ENCODE measurements around the gene USP17L21.
"Not testable (repeated sequence)": the region's sequence is repeated elsewhere in the genome, so short reads cannot be mapped to it uniquely, and the experiment has no call there.

USP17L21 gene, protein sequence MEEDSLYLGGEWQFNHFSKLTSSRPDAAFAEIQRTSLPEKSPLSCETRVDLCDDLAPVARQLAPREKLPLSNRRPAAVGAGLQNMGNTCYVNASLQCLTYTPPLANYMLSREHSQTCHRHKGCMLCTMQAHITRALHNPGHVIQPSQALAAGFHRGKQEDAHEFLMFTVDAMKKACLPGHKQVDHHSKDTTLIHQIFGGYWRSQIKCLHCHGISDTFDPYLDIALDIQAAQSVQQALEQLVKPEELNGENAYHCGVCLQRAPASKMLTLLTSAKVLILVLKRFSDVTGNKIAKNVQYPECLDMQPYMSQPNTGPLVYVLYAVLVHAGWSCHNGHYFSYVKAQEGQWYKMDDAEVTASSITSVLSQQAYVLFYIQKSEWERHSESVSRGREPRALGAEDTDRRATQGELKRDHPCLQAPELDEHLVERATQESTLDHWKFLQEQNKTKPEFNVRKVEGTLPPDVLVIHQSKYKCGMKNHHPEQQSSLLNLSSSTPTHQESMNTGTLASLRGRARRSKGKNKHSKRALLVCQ

DNA sequence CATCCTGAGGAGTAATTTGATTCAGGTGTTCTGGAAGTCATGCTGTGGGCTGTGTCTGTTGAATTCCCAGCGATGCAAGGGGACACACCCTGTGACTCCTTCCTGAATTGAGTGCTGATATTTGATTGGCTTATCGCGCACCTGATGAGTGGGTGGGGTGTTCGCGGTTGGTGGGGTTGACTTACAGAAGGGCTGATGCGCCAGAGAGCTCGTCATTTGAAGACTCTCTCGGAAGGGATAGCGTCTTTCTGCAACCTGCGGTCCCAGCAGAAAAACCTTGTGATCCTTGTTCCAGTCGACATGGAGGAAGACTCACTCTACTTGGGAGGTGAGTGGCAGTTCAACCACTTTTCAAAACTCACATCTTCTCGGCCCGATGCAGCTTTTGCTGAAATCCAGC is at the start of gene USP17L21:
Gene USP17L21, plus strand, starts transcription at position 301 of the 400 bp plus-strand sequence. Its CDS starts 0 bp downstream, at position 301.
- DNase-seq (ENCODE audit: low read depth, low spot score): not testable (repeated sequence)

DNA sequence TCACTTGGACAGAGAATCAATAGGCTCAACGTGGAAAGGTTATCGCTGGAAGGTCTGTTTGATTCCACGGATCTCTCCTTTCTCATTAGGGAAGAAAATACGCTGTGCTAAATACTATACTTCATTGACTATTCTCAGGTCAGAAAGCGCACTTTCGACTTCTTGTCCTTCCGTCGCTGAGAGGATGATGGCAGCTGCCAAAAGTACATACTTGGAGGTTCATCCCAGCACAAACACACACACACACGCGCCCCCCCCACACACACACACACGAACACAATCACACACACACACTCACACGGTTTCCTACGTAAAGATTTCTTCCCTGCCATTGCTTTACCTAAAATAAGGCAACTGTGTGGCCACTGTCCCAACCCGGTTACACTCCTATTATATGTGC is 48.0 kb upstream of the USP17L21 start:
- not testable (repeated sequence) for DNase-seq (ENCODE audit: low read depth, low spot score)

DNA sequence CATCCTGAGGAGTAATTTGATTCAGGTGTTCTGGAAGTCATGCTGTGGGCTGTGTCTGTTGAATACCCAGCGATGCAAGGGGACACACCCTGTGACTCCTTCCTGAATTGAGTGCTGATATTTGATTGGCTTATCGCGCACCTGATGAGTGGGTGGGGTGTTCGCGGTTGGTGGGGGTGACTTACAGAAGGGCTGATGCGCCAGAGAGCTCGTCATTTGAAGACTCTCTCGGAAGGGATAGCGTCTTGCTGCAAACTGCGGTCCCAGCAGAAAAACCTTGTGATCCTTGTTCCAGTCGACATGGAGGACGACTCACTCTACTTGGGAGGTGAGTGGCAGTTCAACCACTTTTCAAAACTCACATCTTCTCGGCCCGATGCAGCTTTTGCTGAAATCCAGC is 47.6 kb upstream of the USP17L21 start, which contains the start of gene USP17L11:
Gene USP17L11, plus strand, starts transcription at position 301 of the 400 bp plus-strand sequence. Its CDS starts 0 bp downstream, at position 301.
- DNase-seq (ENCODE audit: low read depth, low spot score): not testable (repeated sequence)

DNA sequence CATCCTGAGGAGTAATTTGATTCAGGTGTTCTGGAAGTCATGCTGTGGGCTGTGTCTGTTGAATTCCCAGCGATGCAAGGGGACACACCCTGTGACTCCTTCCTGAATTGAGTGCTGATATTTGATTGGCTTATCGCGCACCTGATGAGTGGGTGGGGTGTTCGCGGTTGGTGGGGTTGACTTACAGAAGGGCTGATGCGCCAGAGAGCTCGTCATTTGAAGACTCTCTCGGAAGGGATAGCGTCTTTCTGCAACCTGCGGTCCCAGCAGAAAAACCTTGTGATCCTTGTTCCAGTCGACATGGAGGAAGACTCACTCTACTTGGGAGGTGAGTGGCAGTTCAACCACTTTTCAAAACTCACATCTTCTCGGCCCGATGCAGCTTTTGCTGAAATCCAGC is 42.8 kb upstream of the USP17L21 start, which contains the start of gene USP17L12:
Gene USP17L12, plus strand, starts transcription at position 301 of the 400 bp plus-strand sequence. Its CDS starts 0 bp downstream, at position 301.
- DNase-seq (ENCODE audit: low read depth, low spot score): not testable (repeated sequence)

DNA sequence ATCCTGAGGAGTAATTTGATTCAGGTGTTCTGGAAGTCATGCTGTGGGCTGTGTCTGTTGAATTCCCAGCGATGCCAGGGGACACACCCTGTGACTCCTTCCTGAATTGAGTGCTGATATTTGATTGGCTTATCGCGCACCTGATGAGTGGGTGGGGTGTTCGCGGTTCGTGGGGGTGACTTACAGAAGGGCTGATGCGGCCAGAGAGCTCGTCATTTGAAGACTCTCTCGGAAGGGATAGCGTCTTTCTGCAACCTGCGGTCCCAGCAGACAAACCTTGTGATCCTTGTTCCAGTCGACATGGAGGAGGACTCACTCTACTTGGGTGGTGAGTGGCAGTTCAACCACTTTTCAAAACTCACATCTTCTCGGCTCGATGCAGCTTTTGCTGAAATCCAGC is 38.1 kb upstream of the USP17L21 start, which contains the start of gene USP17L13:
Gene USP17L13, plus strand, starts transcription at position 301 of the 400 bp plus-strand sequence. Its CDS starts 0 bp downstream, at position 301.
- not testable (repeated sequence) for DNase-seq (ENCODE audit: low read depth, low spot score)

DNA sequence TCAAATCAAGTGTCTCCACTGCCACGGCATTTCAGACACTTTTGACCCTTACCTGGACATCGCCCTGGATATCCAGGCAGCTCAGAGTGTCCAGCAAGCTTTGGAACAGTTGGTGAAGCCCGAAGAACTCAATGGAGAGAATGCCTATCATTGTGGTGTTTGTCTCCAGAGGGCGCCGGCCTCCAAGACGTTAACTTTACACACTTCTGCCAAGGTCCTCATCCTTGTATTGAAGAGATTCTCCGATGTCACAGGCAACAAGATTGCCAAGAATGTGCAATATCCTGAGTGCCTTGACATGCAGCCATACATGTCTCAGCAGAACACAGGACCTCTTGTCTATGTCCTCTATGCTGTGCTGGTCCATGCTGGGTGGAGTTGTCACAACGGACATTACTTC is 32.4 kb upstream of the USP17L21 start:
- DNase-seq (ENCODE audit: low read depth, low spot score): not testable (repeated sequence)

DNA sequence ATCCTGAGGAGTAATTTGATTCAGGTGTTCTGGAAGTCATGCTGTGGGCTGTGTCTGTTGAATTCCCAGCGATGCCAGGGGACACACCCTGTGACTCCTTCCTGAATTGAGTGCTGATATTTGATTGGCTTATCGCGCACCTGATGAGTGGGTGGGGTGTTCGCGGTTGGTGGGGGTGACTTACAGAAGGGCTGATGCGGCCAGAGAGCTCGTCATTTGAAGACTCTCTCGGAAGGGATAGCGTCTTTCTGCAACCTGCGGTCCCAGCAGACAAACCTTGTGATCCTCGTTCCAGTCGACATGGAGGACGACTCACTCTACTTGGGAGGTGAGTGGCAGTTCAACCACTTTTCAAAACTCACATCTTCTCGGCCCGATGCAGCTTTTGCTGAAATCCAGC is 28.6 kb upstream of the USP17L21 start, which contains the start of gene USP17L15:
Gene USP17L15, plus strand, starts transcription at position 301 of the 400 bp plus-strand sequence. Its CDS starts 0 bp downstream, at position 301.
- not testable (repeated sequence) for DNase-seq (ENCODE audit: low read depth, low spot score)

DNA sequence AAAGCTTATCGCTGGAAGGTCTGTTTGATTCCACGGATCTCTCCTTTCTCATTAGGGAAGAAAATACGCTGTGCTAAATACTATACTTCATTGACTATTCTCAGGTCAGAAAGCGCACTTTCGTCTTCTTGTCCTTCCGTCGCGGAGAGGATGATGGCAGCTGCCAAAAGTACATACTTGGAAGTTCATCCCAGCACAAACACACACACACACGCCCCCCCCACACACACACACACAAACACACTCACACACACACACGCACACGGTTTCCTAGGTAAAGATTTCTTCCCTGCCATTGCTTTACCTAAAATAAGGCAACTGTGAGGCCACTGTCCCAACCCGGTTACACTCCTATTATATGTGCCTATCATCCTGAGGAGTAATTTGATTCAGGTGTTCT is 24.2 kb upstream of the USP17L21 start:
- DNase-seq (ENCODE audit: low read depth, low spot score): not testable (repeated sequence)

DNA sequence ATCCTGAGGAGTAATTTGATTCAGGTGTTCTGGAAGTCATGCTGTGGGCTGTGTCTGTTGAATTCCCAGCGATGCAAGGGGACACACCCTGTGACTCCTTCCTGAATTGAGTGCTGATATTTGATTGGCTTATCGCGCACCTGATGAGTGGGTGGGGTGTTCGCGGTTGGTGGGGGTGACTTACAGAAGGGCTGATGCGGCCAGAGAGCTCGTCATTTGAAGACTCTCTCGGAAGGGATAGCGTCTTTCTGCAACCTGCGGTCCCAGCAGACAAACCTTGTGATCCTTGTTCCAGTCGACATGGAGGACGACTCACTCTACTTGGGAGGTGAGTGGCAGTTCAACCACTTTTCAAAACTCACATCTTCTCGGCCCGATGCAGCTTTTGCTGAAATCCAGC is 19.1 kb upstream of the USP17L21 start, which contains the start of gene USP17L17:
Gene USP17L17, plus strand, starts transcription at position 301 of the 400 bp plus-strand sequence. Its CDS starts 0 bp downstream, at position 301.
- not testable (repeated sequence) for DNase-seq (ENCODE audit: low read depth, low spot score)

DNA sequence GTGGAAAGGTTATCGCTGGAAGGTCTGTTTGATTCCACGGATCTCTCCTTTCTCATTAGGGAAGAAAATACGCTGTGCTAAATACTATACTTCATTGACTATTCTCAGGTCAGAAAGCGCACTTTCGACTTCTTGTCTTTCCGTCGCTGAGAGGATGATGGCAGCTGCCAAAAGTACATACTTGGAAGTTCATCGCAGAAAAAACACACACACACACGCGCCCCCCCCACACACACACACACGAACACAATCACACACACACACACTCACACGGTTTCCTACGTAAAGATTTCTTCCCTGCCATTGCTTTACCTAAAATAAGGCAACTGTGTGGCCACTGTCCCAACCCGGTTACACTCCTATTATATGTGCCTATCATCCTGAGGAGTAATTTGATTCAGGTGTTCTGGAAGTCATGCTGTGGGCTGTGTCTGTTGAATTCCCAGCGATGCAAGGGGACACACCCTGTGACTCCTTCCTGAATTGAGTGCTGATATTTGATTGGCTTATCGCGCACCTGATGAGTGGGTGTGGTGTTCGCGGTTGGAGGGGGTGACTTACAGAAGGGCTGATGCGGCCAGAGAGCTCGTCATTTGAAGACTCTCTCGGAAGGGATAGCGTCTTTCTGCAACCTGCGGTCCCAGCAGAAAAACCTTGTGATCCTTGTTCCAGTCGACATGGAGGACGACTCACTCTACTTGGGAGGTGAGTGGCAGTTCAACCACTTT is 14.6 kb upstream of the USP17L21 start, which contains the start of gene USP17L18:
Gene USP17L18, plus strand, starts transcription at position 678 of the 728 bp plus-strand sequence. Its CDS starts 0 bp downstream, at position 678.
- DNase-seq (ENCODE audit: low read depth, low spot score): peak; percentile 1

DNA sequence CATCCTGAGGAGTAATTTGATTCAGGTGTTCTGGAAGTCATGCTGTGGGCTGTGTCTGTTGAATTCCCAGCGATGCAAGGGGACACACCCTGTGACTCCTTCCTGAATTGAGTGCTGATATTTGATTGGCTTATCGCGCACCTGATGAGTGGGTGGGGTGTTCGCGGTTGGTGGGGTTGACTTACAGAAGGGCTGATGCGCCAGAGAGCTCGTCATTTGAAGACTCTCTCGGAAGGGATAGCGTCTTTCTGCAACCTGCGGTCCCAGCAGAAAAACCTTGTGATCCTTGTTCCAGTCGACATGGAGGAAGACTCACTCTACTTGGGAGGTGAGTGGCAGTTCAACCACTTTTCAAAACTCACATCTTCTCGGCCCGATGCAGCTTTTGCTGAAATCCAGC is 9.6 kb upstream of the USP17L21 start, which contains the start of gene USP17L19:
Gene USP17L19, plus strand, starts transcription at position 301 of the 400 bp plus-strand sequence. Its CDS starts 0 bp downstream, at position 301.
- not testable (repeated sequence) for DNase-seq (ENCODE audit: low read depth, low spot score)

DNA sequence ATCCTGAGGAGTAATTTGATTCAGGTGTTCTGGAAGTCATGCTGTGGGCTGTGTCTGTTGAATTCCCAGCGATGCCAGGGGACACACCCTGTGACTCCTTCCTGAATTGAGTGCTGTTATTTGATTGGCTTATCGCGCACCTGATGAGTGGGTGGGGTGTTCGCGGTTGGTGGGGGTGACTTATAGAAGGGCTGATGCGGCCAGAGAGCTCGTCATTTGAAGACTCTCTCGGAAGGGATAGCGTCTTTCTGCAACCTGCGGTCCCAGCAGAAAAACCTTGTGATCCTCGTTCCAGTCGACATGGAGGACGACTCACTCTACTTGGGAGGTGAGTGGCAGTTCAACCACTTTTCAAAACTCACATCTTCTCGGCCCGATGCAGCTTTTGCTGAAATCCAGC is 4.8 kb upstream of the USP17L21 start, which contains the start of gene USP17L20:
Gene USP17L20, plus strand, starts transcription at position 301 of the 400 bp plus-strand sequence. Its CDS starts 0 bp downstream, at position 301.
- DNase-seq (ENCODE audit: low read depth, low spot score): not testable (repeated sequence)

DNA sequence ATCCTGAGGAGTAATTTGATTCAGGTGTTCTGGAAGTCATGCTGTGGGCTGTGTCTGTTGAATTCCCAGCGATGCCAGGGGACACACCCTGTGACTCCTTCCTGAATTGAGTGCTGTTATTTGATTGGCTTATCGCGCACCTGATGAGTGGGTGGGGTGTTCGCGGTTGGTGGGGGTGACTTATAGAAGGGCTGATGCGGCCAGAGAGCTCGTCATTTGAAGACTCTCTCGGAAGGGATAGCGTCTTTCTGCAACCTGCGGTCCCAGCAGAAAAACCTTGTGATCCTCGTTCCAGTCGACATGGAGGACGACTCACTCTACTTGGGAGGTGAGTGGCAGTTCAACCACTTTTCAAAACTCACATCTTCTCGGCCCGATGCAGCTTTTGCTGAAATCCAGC is 4.6 kb downstream of the USP17L21 start, which contains the start of gene USP17L22:
Gene USP17L22, plus strand, starts transcription at position 301 of the 400 bp plus-strand sequence. Its CDS starts 0 bp downstream, at position 301.
- DNase-seq (ENCODE audit: low read depth, low spot score): not testable (repeated sequence)

DNA sequence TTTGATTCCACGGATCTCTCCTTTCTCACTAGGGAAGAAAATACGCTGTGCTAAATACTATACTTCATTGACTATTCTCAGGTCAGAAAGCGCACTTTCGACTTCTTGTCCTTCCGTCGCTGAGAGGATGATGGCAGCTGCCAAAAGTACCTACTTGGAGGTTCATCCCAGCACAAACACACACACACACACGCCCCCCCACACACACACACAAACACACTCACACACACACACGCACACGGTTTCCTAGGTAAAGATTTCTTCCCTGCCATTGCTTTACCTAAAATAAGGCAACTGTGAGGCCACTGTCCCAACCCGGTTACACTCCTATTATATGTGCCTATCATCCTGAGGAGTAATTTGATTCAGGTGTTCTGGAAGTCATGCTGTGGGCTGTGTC is 9.0 kb downstream of the USP17L21 start:
- peak; percentile 0 for DNase-seq (ENCODE audit: low read depth, low spot score)
